HepG2 (cell line): ENCODE measurements around the gene TRIM31. TPM values are rescaled to one million over a fixed set of nuclear protein-coding genes. Genes with fewer than 3 reads are reported as not detected.

Source experiments
- ATAC-seq: fragments of 200-7000 bp; cut with Tn5 transposase; 3 replicates; pipeline ENCODE4 v1.9.1; 2020; ENCODE audit warnings: mild to moderate bottlenecking, moderate library complexity
- BruUV-seq: library from RNA; stranded (reverse); fragments of 400-500 nt; replicated peaks from 2 replicates; lab custom pipeline; 2021; lab: Mats Ljungman, UMichigan
- CTCF ChIA-PET: fragments of 300-600 bp; formaldehyde crosslinking; extraction: SDS; loops from one replicate; lab custom pipeline; 2021; ENCODE audit warnings: low total read pairs, inconsistent platforms, low intra/inter-chr PET ratio; lab: Yijun Ruan, JAX
- POLR2A ChIA-PET: fragments of 350-600 bp; sonication (Branson Sonifier 250); formaldehyde crosslinking; loops from one replicate; lab custom pipeline; 2020; ENCODE audit warnings: antibody characterized with exemption, inconsistent platforms; lab: Yijun Ruan, JAX
- DNase-seq: peaks from one replicate; pipeline ENCODE4 v3.0.0-alpha.2; 2015; ENCODE audit warnings: low spot score
- FAIRE-seq: peaks from 3 replicates; lab custom pipeline; 2011; peaks lifted over from hg19 to GRCh38; lab: Jason Lieb, UNC
- H2AFZ ChIP-seq: one replicate; pipeline ENCODE4 v1.6.1; 2011; ENCODE audit warnings: low read length, inconsistent platforms
- H3K27ac ChIP-seq: fragments of 300-600 bp; 3 replicates; pipeline ENCODE4 v1.8.0; 2011; ENCODE audit warnings: mixed run types, mild to moderate bottlenecking, mixed read lengths, low read length, inconsistent platforms; ENCODE audit not compliant: insufficient read depth; ENCODE audit errors: extremely low read length
- H3K27me3 ChIP-seq, 2 experiments: fragments of 200-600 bp in 1 of 2; 2 replicates in 1 of 2; 3 replicates in 1 of 2; pipeline versions ENCODE4 v1.6.0 to v1.8.0; 2011; ENCODE audit warnings: low read length in 2 of 2, mild to moderate bottlenecking in 2 of 2, moderate library complexity in 2 of 2, inconsistent platforms in 1 of 2; ENCODE audit not compliant: insufficient read depth in 2 of 2, control insufficient read depth in 1 of 2
- H3K36me3 ChIP-seq, 2 experiments: fragments of 200-600 bp in 1 of 2; replicated peaks in 1 of 2; 2 replicates in 1 of 2; 3 replicates in 1 of 2; pipeline versions ENCODE4 v1.5.1 to v1.8.0; 2011; ENCODE audit warnings: low read length in 2 of 2, inconsistent platforms in 1 of 2; ENCODE audit not compliant: insufficient read depth in 2 of 2, control insufficient read depth in 1 of 2
- H3K4me1 ChIP-seq: 2 replicates; pipeline ENCODE4 v1.5.1; 2012; ENCODE audit warnings: low read length, inconsistent platforms; ENCODE audit not compliant: insufficient read depth
- H3K4me2 ChIP-seq: 2 replicates; pipeline ENCODE4 v1.6.0; 2011; ENCODE audit warnings: low read depth, low read length, inconsistent platforms
- H3K4me3 ChIP-seq, 3 experiments: fragments of 200-600 bp in 1 of 3; sonication (generic), shearing (Covaris generic) in 1 of 3; replicated peaks in 1 of 3; 2 replicates each; pipeline ENCODE4 v1.5.1; 2011 to 2016; ENCODE audit warnings: low read length in 3 of 3, inconsistent platforms in 2 of 3, low read depth in 2 of 3, mild to moderate bottlenecking in 2 of 3, control low read depth in 1 of 3, mixed read lengths in 1 of 3; ENCODE audit not compliant: insufficient read depth in 1 of 3
- H3K79me2 ChIP-seq: one replicate; pipeline ENCODE4 v1.6.1; 2011; ENCODE audit warnings: low read length, inconsistent platforms; ENCODE audit not compliant: insufficient read depth
- H3K9ac ChIP-seq: 2 replicates; pipeline ENCODE4 v1.6.0; 2011; ENCODE audit warnings: mild to moderate bottlenecking, low read depth, low read length, inconsistent platforms; ENCODE audit not compliant: insufficient read depth
- H3K9me3 ChIP-seq: 2 replicates; pipeline ENCODE4 v1.5.1; 2012; ENCODE audit warnings: mild to moderate bottlenecking, low read length
- H4K20me1 ChIP-seq: 2 replicates; pipeline ENCODE4 v1.6.0; 2011; ENCODE audit warnings: inconsistent platforms, mild to moderate bottlenecking, low read length, moderate library complexity; ENCODE audit not compliant: insufficient read depth
- ATF7 ChIP-seq, 2 experiments: fragments of 450-650 bp in 1 of 2; sonication (generic) in 1 of 2; formaldehyde crosslinking in 1 of 2; IDR thresholded peaks; 2 replicates each; pipeline versions ENCODE4 v1.4.0 to v1.6.1; 2016 to 2020; ENCODE audit warnings: antibody characterized with exemption in 1 of 2, mild to moderate bottlenecking in 1 of 2, missing genetic modification reagents in 1 of 2
- CHCHD3 ChIP-seq: sonication (generic); formaldehyde crosslinking; IDR thresholded peaks from 2 replicates; pipeline ENCODE4 v1.8.0; 2022; ENCODE audit warnings: mild to moderate bottlenecking, missing genetic modification reagents, moderate library complexity
- DPF2 ChIP-seq: sonication (generic); formaldehyde crosslinking; IDR thresholded peaks from 2 replicates; pipeline ENCODE4 v1.4.0; 2020; ENCODE audit warnings: mild to moderate bottlenecking, low read depth, missing genetic modification reagents, borderline replicate concordance
- FIP1L1 ChIP-seq: fragments of 200-400 bp; formaldehyde crosslinking; IDR thresholded peaks from 2 replicates; pipeline ENCODE4 v1.6.1; 2018; ENCODE audit warnings: low read depth, mild to moderate bottlenecking, low read length, moderate library complexity, borderline replicate concordance; ENCODE audit not compliant: insufficient read depth
- FOXC1 ChIP-seq: sonication (generic); formaldehyde crosslinking; IDR thresholded peaks from 2 replicates; pipeline ENCODE4 v1.8.0; 2022; ENCODE audit warnings: mild to moderate bottlenecking, missing genetic modification reagents, borderline replicate concordance
- RFXAP ChIP-seq: sonication (generic); formaldehyde crosslinking; IDR thresholded peaks from 2 replicates; pipeline ENCODE4 v1.4.0; 2020; ENCODE audit warnings: missing genetic modification reagents, borderline replicate concordance
- SAP130 ChIP-seq: IDR thresholded peaks from 2 replicates; pipeline ENCODE4 v1.6.1; 2016; ENCODE audit warnings: low read depth
- ZFP91 ChIP-seq: sonication (generic); formaldehyde crosslinking; IDR thresholded peaks from 2 replicates; pipeline ENCODE4 v1.9.0; 2022; ENCODE audit warnings: missing genetic modification reagents, mild to moderate bottlenecking, borderline replicate concordance
- ZNF160 ChIP-seq: sonication (generic); formaldehyde crosslinking; IDR thresholded peaks from 2 replicates; pipeline ENCODE4 v1.8.0; 2022; ENCODE audit warnings: mild to moderate bottlenecking, inconsistent platforms, missing genetic modification reagents
- ZNF263 ChIP-seq: sonication (generic); formaldehyde crosslinking; IDR thresholded peaks from 2 replicates; pipeline ENCODE4 v1.4.0; 2020; ENCODE audit warnings: missing genetic modification reagents
- ZNF30 ChIP-seq: sonication (generic); formaldehyde crosslinking; IDR thresholded peaks from 2 replicates; pipeline ENCODE4 v1.5.0; 2020; ENCODE audit warnings: mild to moderate bottlenecking, missing genetic modification reagents
- ZNF512 ChIP-seq: sonication (generic); formaldehyde crosslinking; IDR thresholded peaks from 2 replicates; pipeline ENCODE4 v1.4.0; 2020; ENCODE audit warnings: mild to moderate bottlenecking, missing genetic modification reagents
- ZNF567 ChIP-seq: sonication (generic); formaldehyde crosslinking; IDR thresholded peaks from 2 replicates; pipeline ENCODE4 v1.8.1; 2023; ENCODE audit warnings: mild to moderate bottlenecking, missing genetic modification reagents, borderline replicate concordance
- ZNF569 ChIP-seq: sonication (generic); formaldehyde crosslinking; IDR thresholded peaks from 2 replicates; pipeline ENCODE4 v1.5.0; 2020; ENCODE audit warnings: mild to moderate bottlenecking, missing genetic modification reagents, moderate library complexity, borderline replicate concordance
- ZNF7 ChIP-seq: IDR thresholded peaks from 2 replicates; pipeline ENCODE4 v1.6.1; 2016; ENCODE audit warnings: missing biosample characterization, missing genetic modification reagents
- ZNF724P ChIP-seq: sonication (generic); formaldehyde crosslinking; IDR thresholded peaks from 2 replicates; pipeline ENCODE4 v1.8.0; 2022; ENCODE audit warnings: missing genetic modification reagents, borderline replicate concordance
- ZSCAN9 ChIP-seq: IDR thresholded peaks from 2 replicates; pipeline ENCODE4 v1.6.1; 2016; ENCODE audit warnings: borderline replicate concordance
- WGBS: methylation state at CpG from one replicate; pipeline ENCODE4 v1.1.6; 2017; ENCODE audit warnings: low lambda C conversion rate; 5-methylcytosine and 5-hydroxymethylcytosine counted together
- in situ Hi-C: cut with HindIII; loops from 2 replicates; pipeline ENCODE4 v1.10.0; 2017; ENCODE audit warnings: low pct_unique_long_range_greater_than_20kb; ENCODE audit not compliant: extremely low pct_ligation_motif_present
- intact Hi-C: fragments of 100-400 bp; cut with micrococcal nuclease; formaldehyde crosslinking; loops from one replicate; pipeline ENCODE4 v1.10.0; 2022; ENCODE audit not compliant: unreplicated experiment
- polyA plus RNA-seq, 8 experiments: library from polyadenylated mRNA; depleted of rRNA in 3 of 8; stranded (reverse) in 7 of 8; unstranded in 1 of 8; fragments of >200 nt; fragmentation: Illumina TruSeq in 4 of 8; extraction: Trizol in 4 of 8; gene quantifications; 2 replicates each; pipeline versions ENCODE4 v1.2.1 to v1.2.3, GENCODE V29; 2011 to 2016; ENCODE audit warnings: low read depth in 4 of 8, missing spikeins in 1 of 8, mixed read lengths in 1 of 8; ENCODE audit not compliant: insufficient read depth in 1 of 8
- total RNA-seq, 5 experiments: library from RNA; depleted of rRNA; stranded (reverse); fragments of >200 nt; fragmentation: Illumina TruSeq; extraction: Trizol; gene quantifications; 2 replicates each; pipeline ENCODE4 v1.2.3, GENCODE V29; 2016; ENCODE audit warnings: low read depth in 1 of 5
- TF ChIP-seq, protein P1 (sequence below): sonication (generic); formaldehyde crosslinking; conservative IDR thresholded peaks from 2 replicates; pipeline ENCODE4 v1.5.0; 2020; ENCODE audit warnings: missing genetic modification reagents

The TRIM31 gene
- total and polyA plus RNA-seq, 2 of the 13 experiments (the other 11 are each of a cell fraction or from before 2014, with no cell fraction given), result 0.13 to 0.51 TPM

- intact Hi-C loops, result no loop called here
- Histone ChIP-seq H3K4me2 (peak overlapping the region; percentile 96), H2AFZ (no peak overlapping the region), H4K20me1 (no peaks in the 10 kb centered on the region), H3K27ac (peak overlapping the region; percentile 79), H3K4me1 (peaks cover 80% of the 10 kb centered on the region), H3K9ac (peak overlapping the region; percentile 79), H3K79me2 (peaks cover 9% of the 10 kb centered on the region), H3K9me3 (no peaks in the 10 kb centered on the region), H3K36me3 (no peaks in the 10 kb centered on the region), H3K4me3 (peak overlapping the region; percentile 63 to 77 (median 71)), H3K27me3 (no peaks in the 10 kb centered on the region; a peak in 1 of 5 replicates)
- no TSS peak for BruUV-seq
- WGBS, result 1% methylated on average over 34 of the region's 47 CpGs
- DNase-seq (peak; percentile 92), ATAC-seq (peak; percentile 65), FAIRE-seq (peak; percentile 77)
- ChIA-PET CTCF (interaction anchor here (3.4 to 6.0 kb wide), 2 partner anchors 30 to 69 kb away, joined by 46 to 140 read pairs; no protein-coding TSS in a partner anchor), POLR2A (interaction anchor here (1.0 to 3.1 kb wide), 17 partner anchors 8 to 193 kb away, joined by 3 to 35 read pairs (median 9); partner anchors contain the start of genes POLR1H, PPP1R11, TRIM15 and TRIM26)
- in situ Hi-C loops, result loop anchor here (5.0 kb wide), 1 partner anchor 71 kb away; no protein-coding TSS in a partner anchor
- TF ChIP-seq ZNF160 (CRISPR knock-in tag), result no peak
- no peak for TF ChIP-seq FIP1L1
- TF ChIP-seq CHCHD3 (CRISPR knock-in tag), result peak; percentile 77; the same call in 1 of the 2 replicates
- TF ChIP-seq ATF7 (IDR thresholded peaks at IDR 0.05), result no peak
- TF ChIP-seq ATF7 (CRISPR knock-in tag; IDR thresholded peaks at IDR 0.05), result no peak
- no peak for TF ChIP-seq ZNF7 (CRISPR knock-in tag)
- TF ChIP-seq RFXAP (CRISPR knock-in tag), result no peak; the same call in 1 of the 2 replicates
- TF ChIP-seq ZNF30 (CRISPR knock-in tag), result no peak
- peak; percentile 69; the same call in 1 of the 2 replicates for TF ChIP-seq DPF2 (CRISPR knock-in tag)
- 0 out of 2 replicates have a peak, but pooled peaks have one; percentile 62 for TF ChIP-seq ZSCAN9 (CRISPR knock-in tag)
- peak; percentile 90 for TF ChIP-seq ZFP91 (CRISPR knock-in tag)
- TF ChIP-seq ZNF724P (CRISPR knock-in tag), result peak; percentile 76; the same call in 1 of the 2 replicates
- no peak for TF ChIP-seq ZNF263
- TF ChIP-seq, protein P1, sequence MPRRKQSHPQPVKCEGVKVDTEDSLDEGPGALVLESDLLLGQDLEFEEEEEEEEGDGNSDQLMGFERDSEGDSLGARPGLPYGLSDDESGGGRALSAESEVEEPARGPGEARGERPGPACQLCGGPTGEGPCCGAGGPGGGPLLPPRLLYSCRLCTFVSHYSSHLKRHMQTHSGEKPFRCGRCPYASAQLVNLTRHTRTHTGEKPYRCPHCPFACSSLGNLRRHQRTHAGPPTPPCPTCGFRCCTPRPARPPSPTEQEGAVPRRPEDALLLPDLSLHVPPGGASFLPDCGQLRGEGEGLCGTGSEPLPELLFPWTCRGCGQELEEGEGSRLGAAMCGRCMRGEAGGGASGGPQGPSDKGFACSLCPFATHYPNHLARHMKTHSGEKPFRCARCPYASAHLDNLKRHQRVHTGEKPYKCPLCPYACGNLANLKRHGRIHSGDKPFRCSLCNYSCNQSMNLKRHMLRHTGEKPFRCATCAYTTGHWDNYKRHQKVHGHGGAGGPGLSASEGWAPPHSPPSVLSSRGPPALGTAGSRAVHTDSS (CRISPR knock-in tag), result no peak
- TF ChIP-seq ZNF569 (CRISPR knock-in tag), result no peak
- TF ChIP-seq ZNF567 (CRISPR knock-in tag), result peak; percentile 65; the same call in 1 of the 2 replicates
- TF ChIP-seq SAP130 (CRISPR knock-in tag), result peak; percentile 89
- TF ChIP-seq ZNF512 (CRISPR knock-in tag), result peak; percentile 55; the same call in 1 of the 2 replicates
- TF ChIP-seq FOXC1, result peak; percentile 82
These were observed 12.1 kb downstream of the TRIM31 start for GRCh38 chr6:30100585-30101443.
